ENCODE results near the gene SDHC.

SDHC gene

GRCh38 chr1:161290779-161291178, 23.4 kb upstream of the SDHC start:
- Histone ChIP-seq H3K4ac (ENCODE audit: low read depth, low read length) (no peak overlapping the region), H3K27me3 (ENCODE audit: insufficient read depth, low read length, poor library complexity) (no peaks in the 10 kb centered on the region), H2BK5ac (ENCODE audit: low read length) (no peak overlapping the region), H3K9ac (ENCODE audit: low read length) (no peak overlapping the region), H3K4me3 (ENCODE audit: low read length) (no peak overlapping the region), H2BK15ac (replicated peaks; ENCODE audit: low read depth) (no peak overlapping the region), H3K27ac (ENCODE audit: low read depth, low read length) (no peak overlapping the region), H3K79me2 (ENCODE audit: control insufficient read depth, insufficient read depth, low read length) (no peaks in the 10 kb centered on the region), H3K56ac (ENCODE audit: low read length) (no peak overlapping the region), H3K79me1 (ENCODE audit: low read length) (no peaks in the 10 kb centered on the region), H2BK120ac (ENCODE audit: low read depth, low read length) (no peak overlapping the region), H3K36me3 (ENCODE audit: control insufficient read depth, insufficient read depth, low read length) (no peaks in the 10 kb centered on the region), H4K5ac (ENCODE audit: low read length) (no peak overlapping the region), H4K8ac (ENCODE audit: low read depth, low read length) (no peak overlapping the region), H3K4me1 (ENCODE audit: control insufficient read depth, low read depth, low read length) (no peaks in the 10 kb centered on the region), H2AK5ac (ENCODE audit: low read length) (no peak overlapping the region), H3K23ac (ENCODE audit: low read length) (no peak overlapping the region), H3K4me2 (ENCODE audit: low read length) (no peak overlapping the region), H3K18ac (ENCODE audit: low read length) (no peak overlapping the region)
- no peak for DNase-seq
- WGBS (ENCODE audit: extremely low coverage, insufficient coverage, low lambda C conversion rate): no CpG with 5 or more reads among the region's 1 CpG

- Histone ChIP-seq H2BK120ac (ENCODE audit: low read depth, low read length) (no peak overlapping the region), H3K4me2 (ENCODE audit: low read length) (no peak overlapping the region), H3K27me3 (ENCODE audit: insufficient read depth, low read length, poor library complexity) (no peaks in the 10 kb centered on the region), H3K23ac (ENCODE audit: low read length) (no peak overlapping the region), H3K79me1 (ENCODE audit: low read length) (no peaks in the 10 kb centered on the region), H3K36me3 (ENCODE audit: control insufficient read depth, insufficient read depth, low read length) (no peaks in the 10 kb centered on the region), H3K9ac (ENCODE audit: low read length) (no peak overlapping the region), H2AK5ac (ENCODE audit: low read length) (no peak overlapping the region), H4K8ac (ENCODE audit: low read depth, low read length) (no peak overlapping the region), H3K4me3 (ENCODE audit: low read length) (no peak overlapping the region), H4K5ac (ENCODE audit: low read length) (no peak overlapping the region), H2BK15ac (replicated peaks; ENCODE audit: low read depth) (no peak overlapping the region), H3K4ac (ENCODE audit: low read depth, low read length) (no peak overlapping the region), H3K56ac (ENCODE audit: low read length) (no peak overlapping the region), H3K27ac (ENCODE audit: low read depth, low read length) (no peak overlapping the region), H3K79me2 (ENCODE audit: control insufficient read depth, insufficient read depth, low read length) (no peaks in the 10 kb centered on the region), H2BK5ac (ENCODE audit: low read length) (no peak overlapping the region), H3K18ac (ENCODE audit: low read length) (no peak overlapping the region), H3K4me1 (ENCODE audit: control insufficient read depth, low read depth, low read length) (no peaks in the 10 kb centered on the region)
- DNase-seq: no peak
Observed at GRCh38 chr1:161297415-161297814, 16.8 kb upstream of the SDHC start.

GRCh38 chr1:161298116-161298515, 16.1 kb upstream of the SDHC start:
- Histone ChIP-seq H4K8ac (ENCODE audit: low read depth, low read length) (no peak overlapping the region), H3K4me3 (ENCODE audit: low read length) (no peak overlapping the region), H3K27me3 (ENCODE audit: insufficient read depth, low read length, poor library complexity) (no peaks in the 10 kb centered on the region), H3K27ac (ENCODE audit: low read depth, low read length) (no peak overlapping the region), H2BK5ac (ENCODE audit: low read length) (no peak overlapping the region), H2AK5ac (ENCODE audit: low read length) (no peak overlapping the region), H3K18ac (ENCODE audit: low read length) (no peak overlapping the region), H2BK120ac (ENCODE audit: low read depth, low read length) (no peak overlapping the region), H3K36me3 (ENCODE audit: control insufficient read depth, insufficient read depth, low read length) (no peaks in the 10 kb centered on the region), H3K4me2 (ENCODE audit: low read length) (no peak overlapping the region), H3K4ac (ENCODE audit: low read depth, low read length) (no peak overlapping the region), H3K9ac (ENCODE audit: low read length) (no peak overlapping the region), H4K5ac (ENCODE audit: low read length) (no peak overlapping the region), H3K4me1 (ENCODE audit: control insufficient read depth, low read depth, low read length) (no peaks in the 10 kb centered on the region), H3K23ac (ENCODE audit: low read length) (no peak overlapping the region), H2BK15ac (replicated peaks; ENCODE audit: low read depth) (no peak overlapping the region), H3K79me2 (ENCODE audit: control insufficient read depth, insufficient read depth, low read length) (no peaks in the 10 kb centered on the region), H3K56ac (ENCODE audit: low read length) (no peak overlapping the region), H3K79me1 (ENCODE audit: low read length) (no peaks in the 10 kb centered on the region)
- 100% methylated on average over 2 of the region's 6 CpGs for WGBS (ENCODE audit: extremely low coverage, insufficient coverage, low lambda C conversion rate)
- no peak for DNase-seq

GRCh38 chr1:161299347-161299746, 14.8 kb upstream of the SDHC start:
- Histone ChIP-seq H3K27me3 (ENCODE audit: insufficient read depth, low read length, poor library complexity) (no peaks in the 10 kb centered on the region), H3K79me1 (ENCODE audit: low read length) (no peaks in the 10 kb centered on the region), H3K56ac (ENCODE audit: low read length) (no peak overlapping the region), H4K8ac (ENCODE audit: low read depth, low read length) (no peak overlapping the region), H3K9ac (ENCODE audit: low read length) (no peak overlapping the region), H4K5ac (ENCODE audit: low read length) (no peak overlapping the region), H3K4ac (ENCODE audit: low read depth, low read length) (no peak overlapping the region), H3K4me1 (ENCODE audit: control insufficient read depth, low read depth, low read length) (no peaks in the 10 kb centered on the region), H3K23ac (ENCODE audit: low read length) (no peak overlapping the region), H3K27ac (ENCODE audit: low read depth, low read length) (no peak overlapping the region), H3K18ac (ENCODE audit: low read length) (no peak overlapping the region), H3K79me2 (ENCODE audit: control insufficient read depth, insufficient read depth, low read length) (no peaks in the 10 kb centered on the region), H3K4me3 (ENCODE audit: low read length) (no peak overlapping the region), H2AK5ac (ENCODE audit: low read length) (no peak overlapping the region), H3K36me3 (ENCODE audit: control insufficient read depth, insufficient read depth, low read length) (no peaks in the 10 kb centered on the region), H2BK5ac (ENCODE audit: low read length) (no peak overlapping the region), H2BK15ac (replicated peaks; ENCODE audit: low read depth) (no peak overlapping the region), H3K4me2 (ENCODE audit: low read length) (no peak overlapping the region), H2BK120ac (ENCODE audit: low read depth, low read length) (no peak overlapping the region)
- DNase-seq: no peak
- no CpG with 5 or more reads among the region's 9 CpGs for WGBS (ENCODE audit: extremely low coverage, insufficient coverage, low lambda C conversion rate)

GRCh38 chr1:161300478-161300877, 13.7 kb upstream of the SDHC start:
- Histone ChIP-seq H2AK5ac (ENCODE audit: low read length) (no peak overlapping the region), H3K36me3 (ENCODE audit: control insufficient read depth, insufficient read depth, low read length) (no peaks in the 10 kb centered on the region), H3K18ac (ENCODE audit: low read length) (no peak overlapping the region), H3K56ac (ENCODE audit: low read length) (no peak overlapping the region), H3K79me1 (ENCODE audit: low read length) (peaks cover 2% of the 10 kb centered on the region), H4K5ac (ENCODE audit: low read length) (no peak overlapping the region), H3K27ac (ENCODE audit: low read depth, low read length) (no peak overlapping the region), H3K4me1 (ENCODE audit: control insufficient read depth, low read depth, low read length) (peaks cover 2% of the 10 kb centered on the region), H3K23ac (ENCODE audit: low read length) (no peak overlapping the region), H2BK15ac (replicated peaks; ENCODE audit: low read depth) (no peak overlapping the region), H2BK5ac (ENCODE audit: low read length) (no peak overlapping the region), H3K4me3 (ENCODE audit: low read length) (no peak overlapping the region), H3K79me2 (ENCODE audit: control insufficient read depth, insufficient read depth, low read length) (no peaks in the 10 kb centered on the region), H4K8ac (ENCODE audit: low read depth, low read length) (no peak overlapping the region), H3K9ac (ENCODE audit: low read length) (no peak overlapping the region), H2BK120ac (ENCODE audit: low read depth, low read length) (no peak overlapping the region), H3K4me2 (ENCODE audit: low read length) (no peak overlapping the region), H3K4ac (ENCODE audit: low read depth, low read length) (no peak overlapping the region), H3K27me3 (ENCODE audit: insufficient read depth, low read length, poor library complexity) (no peaks in the 10 kb centered on the region)
- no CpG with 5 or more reads among the region's 4 CpGs for WGBS (ENCODE audit: extremely low coverage, insufficient coverage, low lambda C conversion rate)
- no peak for DNase-seq

- Histone ChIP-seq H3K4me2 (ENCODE audit: low read length) (peak overlapping the region; percentile 58), H3K27me3 (ENCODE audit: insufficient read depth, low read length, poor library complexity) (no peaks in the 10 kb centered on the region), H2BK15ac (replicated peaks; ENCODE audit: low read depth) (no peak overlapping the region), H3K23ac (ENCODE audit: low read length) (no peak overlapping the region), H3K79me2 (ENCODE audit: control insufficient read depth, insufficient read depth, low read length) (no peaks in the 10 kb centered on the region), H3K36me3 (ENCODE audit: control insufficient read depth, insufficient read depth, low read length) (no peaks in the 10 kb centered on the region), H4K5ac (ENCODE audit: low read length) (no peak overlapping the region), H3K79me1 (ENCODE audit: low read length) (peaks cover 2% of the 10 kb centered on the region), H2BK120ac (ENCODE audit: low read depth, low read length) (no peak overlapping the region), H2BK5ac (ENCODE audit: low read length) (no peak overlapping the region), H3K4me3 (ENCODE audit: low read length) (peak overlapping the region; percentile 67), H4K8ac (ENCODE audit: low read depth, low read length) (no peak overlapping the region), H2AK5ac (ENCODE audit: low read length) (no peak overlapping the region), H3K18ac (ENCODE audit: low read length) (no peak overlapping the region), H3K27ac (ENCODE audit: low read depth, low read length) (no peak overlapping the region), H3K4me1 (ENCODE audit: control insufficient read depth, low read depth, low read length) (peaks cover 2% of the 10 kb centered on the region), H3K4ac (ENCODE audit: low read depth, low read length) (no peak overlapping the region), H3K9ac (ENCODE audit: low read length) (peak overlapping the region; percentile 58), H3K56ac (ENCODE audit: low read length) (peak overlapping the region; percentile 84)
- no CpG with 5 or more reads among the region's 17 CpGs for WGBS (ENCODE audit: extremely low coverage, insufficient coverage, low lambda C conversion rate)
- DNase-seq: no peak
Observed at GRCh38 chr1:161304927-161305866, 9.0 kb upstream of the SDHC start.
